Stimulated activated CD4-positive, alpha-beta T cell treated with anti-CD3 and anti-CD28 coated beads, Interleukin-1b, Interleukin-23, amount 100 ng/mL, for 48 hours (primary cell): ENCODE data around the gene TNFSF10.

Experiments
- DNase-seq: peaks from one replicate; pipeline ENCODE4 v3.0.0-alpha.2; 2020

Gene TNFSF10

GRCh38 chr3:172516318-172517214 lies 6.7 kb downstream of the TNFSF10 start:
- DNase-seq: peak; percentile 44

- no peak for DNase-seq
Measured at GRCh38 chr3:172515130-172515918, 7.9 kb downstream of the TNFSF10 start.

DNA sequence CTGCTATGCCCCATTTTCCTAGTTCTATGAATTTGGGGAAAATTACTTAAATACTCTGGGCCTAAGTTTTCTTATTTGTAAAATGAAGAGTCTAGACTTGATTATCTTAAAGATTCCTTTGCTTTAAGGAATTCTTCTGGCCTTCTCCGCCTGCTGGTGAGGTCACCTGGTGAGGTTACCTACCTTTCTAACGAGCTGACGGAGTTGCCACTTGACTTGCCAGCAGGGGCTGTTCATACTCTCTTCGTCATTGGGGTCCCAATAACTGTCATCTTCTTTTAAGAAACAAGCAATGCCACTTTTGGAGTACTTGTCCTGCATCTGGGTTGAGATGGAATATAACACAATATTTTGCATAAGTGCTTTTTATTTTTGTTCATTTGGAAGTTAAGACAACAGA lies 8.6 kb downstream of the TNFSF10 start:
- DNase-seq: no peak

GRCh38 chr3:172513488-172513887 lies 9.7 kb downstream of the TNFSF10 start:
- no peak for DNase-seq

- peak; percentile 83 for DNase-seq
Measured at GRCh38 chr3:172511783-172512762, 11.2 kb downstream of the TNFSF10 start.

DNA sequence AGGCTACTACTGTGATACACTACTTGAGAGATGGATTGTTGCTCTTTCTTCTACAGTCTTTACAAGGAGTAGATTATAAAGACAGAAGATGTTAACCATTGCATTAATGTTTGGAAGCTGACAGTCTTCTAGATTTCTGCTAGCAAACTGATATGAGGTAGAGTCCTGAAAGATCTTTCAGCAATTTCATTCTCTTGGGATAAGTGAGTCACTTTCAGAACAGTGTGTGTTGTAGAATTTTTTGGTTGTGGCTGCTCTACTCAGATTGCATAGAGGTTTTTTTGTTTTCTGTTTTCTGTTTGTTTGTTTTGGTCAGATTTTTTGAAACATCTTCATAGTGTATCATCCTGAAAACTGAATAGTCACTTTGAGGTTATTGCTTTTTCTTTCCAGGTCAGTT lies 17.1 kb downstream of the TNFSF10 start:
- DNase-seq: no peak

DNA sequence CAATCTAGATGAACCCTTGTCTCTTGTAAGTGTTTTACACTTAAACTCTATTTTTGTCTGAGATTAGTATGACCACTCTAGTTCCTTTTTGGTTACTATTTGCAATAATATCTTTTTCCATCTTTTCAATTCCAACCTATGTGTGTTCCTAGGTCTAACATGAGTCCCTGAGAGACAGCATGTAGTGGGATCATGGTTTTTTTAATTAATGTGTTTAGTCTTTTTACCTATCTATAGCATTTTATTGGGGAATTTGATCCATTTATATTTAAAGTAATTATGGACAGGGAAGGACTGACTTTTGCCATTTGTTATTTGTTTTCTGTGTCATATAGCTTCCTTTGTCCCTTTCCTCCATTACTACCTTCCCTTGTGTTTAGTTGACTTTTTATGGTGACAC lies 21.7 kb downstream of the TNFSF10 start:
- no peak for DNase-seq

GRCh38 chr3:172490198-172490669 lies 33.0 kb downstream of the TNFSF10 start:
- peak; percentile 73 for DNase-seq

DNA sequence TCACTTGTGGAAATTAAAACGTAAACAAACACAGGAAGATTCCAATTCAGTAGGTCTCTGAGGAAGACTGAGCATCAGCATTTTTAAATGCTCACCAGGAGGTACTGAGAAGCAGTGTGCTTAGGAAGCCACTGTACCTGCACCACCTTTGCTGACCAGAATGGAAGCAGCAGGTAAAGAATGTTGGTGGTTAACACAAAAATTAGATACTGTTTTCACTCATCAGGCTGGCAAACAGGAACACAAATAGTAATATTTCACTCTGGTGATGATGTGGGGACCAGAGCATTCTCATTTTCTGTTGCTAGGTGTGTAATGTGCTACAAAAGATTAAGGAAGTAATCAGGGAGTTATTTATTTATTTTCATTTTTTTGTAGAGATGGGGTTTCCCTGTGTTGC lies 45.1 kb downstream of the TNFSF10 start:
- no peak for DNase-seq

DNA sequence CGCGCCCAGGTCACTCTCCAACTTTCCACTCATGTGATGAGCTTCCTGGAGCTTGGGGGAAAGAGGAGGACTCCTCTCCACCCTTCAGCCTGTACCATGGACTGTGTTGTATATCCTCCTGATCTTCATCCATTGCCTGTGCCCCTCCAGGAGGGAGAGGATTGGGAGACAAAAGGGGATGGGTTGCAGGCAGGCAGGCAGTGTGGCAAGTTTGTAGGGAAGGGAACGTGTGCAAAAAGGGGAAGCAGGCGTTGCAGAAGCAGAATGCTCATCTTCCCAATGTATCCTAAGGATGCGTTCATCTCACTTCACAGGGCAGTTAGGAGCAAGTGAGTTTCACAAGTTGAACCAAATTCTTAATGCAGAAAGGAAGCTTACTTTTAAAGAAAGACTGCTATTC lies 46.9 kb downstream of the TNFSF10 start:
- DNase-seq: no peak

DNA sequence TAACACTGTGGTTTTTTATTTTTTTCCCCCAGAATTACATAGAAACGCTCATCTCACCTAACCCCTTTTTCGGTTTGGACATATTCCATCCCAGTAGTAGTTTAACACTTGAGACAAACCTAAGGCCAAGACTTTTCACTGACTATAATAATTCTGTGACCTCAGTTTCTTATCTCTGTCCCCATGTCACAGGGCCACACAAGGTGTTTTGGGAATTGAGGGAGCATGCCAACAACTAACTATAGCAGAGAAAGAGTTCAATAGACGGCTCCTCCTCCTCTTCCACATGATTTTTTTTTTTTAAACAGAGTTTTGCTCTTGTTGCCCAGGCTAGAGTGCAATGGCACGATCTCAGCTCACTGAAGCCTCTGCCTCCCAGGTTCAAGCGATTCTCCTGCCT lies 47.5 kb downstream of the TNFSF10 start:
- no peak for DNase-seq

DNA sequence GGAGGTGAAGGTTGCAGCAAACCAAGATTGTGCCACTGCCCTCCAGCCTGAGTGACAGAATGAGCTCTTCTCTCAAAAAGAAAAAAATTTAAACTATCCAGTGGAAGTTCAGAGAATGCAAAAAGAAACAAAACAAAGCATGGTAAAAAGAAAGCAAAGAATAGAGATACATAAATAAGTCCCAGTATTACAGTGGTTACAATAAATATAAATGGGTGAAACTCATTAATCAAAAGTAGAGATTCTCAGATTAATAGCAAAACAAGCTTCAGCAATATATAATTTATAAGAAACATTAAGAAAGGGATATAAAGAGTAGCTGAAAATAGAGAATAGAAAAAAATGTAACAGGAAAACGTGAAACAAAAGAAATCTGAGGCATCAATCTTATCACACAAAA lies 51.3 kb downstream of the TNFSF10 start:
- DNase-seq: no peak

DNA sequence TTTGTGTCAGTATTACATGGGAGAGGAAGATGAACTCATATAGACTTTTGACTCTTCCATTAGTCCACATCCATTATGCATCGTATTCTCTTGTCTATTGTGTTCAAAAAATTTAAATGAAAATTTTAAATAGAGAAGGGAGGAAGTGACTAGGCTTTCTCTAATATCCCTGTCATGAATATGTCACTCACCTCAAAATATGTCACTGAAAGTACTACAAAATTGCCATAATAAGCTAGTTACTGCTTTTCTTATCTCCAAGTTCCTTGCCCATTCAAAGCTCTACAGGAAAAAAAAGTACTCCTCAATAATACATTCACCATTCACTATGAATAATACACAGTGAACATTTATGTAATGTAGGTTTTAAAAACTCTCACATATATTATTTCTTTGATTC lies 52.6 kb downstream of the TNFSF10 start:
- DNase-seq: no peak

GRCh38 chr3:172467170-172467824 lies 55.9 kb downstream of the TNFSF10 start:
- no peak for DNase-seq

DNA sequence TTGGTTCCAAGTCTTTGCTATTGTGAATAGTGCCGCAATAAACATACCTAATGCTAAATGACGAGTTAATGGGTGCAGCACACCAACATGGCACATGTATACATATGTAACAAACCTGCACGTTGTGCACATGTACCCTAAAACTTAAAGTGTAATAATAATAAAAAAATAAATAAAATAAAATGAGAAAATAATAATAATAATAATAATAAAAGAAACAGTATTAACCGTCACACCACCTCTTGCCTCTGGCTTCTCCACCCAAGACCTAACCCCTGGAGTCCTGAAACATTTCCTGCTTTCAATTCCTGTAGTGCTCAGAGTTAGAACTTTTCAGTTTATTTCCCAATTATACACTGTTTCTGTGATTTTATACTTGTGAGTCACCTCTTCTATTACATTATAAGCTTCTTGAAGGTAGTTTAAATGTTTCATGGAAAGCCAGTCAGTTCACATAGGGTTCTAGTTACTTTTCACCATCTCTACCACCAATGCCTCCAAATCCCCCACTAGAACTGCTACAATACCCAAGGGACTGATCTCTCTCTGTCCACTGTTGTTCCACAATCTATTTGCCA lies 56.6 kb downstream of the TNFSF10 start:
- DNase-seq: no peak

DNA sequence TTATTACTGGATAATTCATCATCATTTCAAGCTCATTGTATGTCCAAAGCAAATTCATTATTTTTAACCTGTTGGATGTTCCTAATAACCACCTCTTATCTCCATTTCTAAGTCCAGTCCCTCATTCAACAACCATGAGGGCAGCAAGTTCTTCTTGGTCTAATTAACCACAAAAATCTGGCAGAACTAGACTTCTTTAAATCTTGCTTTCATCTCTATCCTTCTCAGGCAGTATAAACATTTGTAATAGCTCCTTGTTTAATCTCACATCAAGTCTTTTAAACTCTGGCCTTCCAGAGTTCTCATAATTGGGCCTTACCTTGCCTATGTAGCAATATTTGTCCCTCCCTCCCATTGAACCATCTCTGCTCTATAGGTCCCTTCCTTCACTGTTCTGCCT lies 57.9 kb downstream of the TNFSF10 start:
- DNase-seq: no peak

DNA sequence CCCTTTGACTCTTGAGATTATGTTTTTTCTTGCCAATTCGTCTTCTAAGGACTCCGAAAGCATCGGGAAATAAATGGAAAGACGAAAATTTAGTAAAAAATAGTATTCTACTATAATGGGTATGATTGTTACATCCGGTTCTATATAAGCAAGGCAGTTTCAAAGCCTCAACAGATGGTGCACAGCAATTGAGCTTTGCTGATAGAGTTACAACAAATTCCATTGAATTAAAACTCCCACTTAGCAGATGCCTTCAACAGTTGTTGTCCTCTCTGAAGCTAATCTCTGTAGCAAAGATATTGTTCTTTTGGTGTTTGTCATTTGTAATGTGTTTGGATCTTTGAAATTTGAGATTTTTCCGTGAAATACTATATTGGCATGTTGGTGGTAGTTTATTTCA lies 58.9 kb downstream of the TNFSF10 start:
- no peak for DNase-seq

DNA sequence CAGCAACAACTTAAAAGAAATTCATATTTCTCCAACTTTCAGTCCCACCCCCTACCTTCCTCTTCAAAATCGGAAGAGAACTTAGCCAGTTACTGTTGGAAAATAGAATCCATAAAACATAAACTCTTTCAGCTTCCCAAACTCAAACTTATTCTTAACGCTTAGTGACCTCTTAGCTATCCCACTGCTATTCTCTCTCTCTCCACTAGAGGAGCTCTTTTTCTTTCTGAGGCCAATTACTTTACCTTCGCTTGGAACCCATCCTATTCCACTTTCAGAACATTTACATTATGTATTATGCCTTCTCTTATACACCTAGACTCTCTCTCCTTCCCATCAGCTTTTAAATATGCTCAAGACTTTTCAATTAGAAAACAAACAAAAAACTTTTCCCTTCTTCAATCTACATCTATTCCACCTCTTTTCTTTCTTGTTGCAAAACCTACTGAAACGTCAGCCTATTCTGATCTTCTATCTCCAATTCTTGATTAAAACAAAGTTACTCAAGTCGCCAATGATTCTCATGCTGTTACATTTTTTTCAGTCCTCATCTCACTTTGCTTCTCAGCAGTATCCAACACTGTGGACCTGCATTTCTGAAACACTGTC lies 61.6 kb downstream of the TNFSF10 start:
- no peak for DNase-seq

GRCh38 chr3:172456404-172456803 lies 66.8 kb downstream of the TNFSF10 start:
- no peak for DNase-seq
